ENCODE measurements around the gene IQCB1. TPM values are rescaled to one million over a fixed set of nuclear protein-coding genes. Genes with fewer than 3 reads are reported as not detected.
A peak's percentile ranks its signal among the peaks of the same experiment; 100 is the strongest.

The IQCB1 gene
- polyA plus RNA-seq, 1 donor (not counting 4 experiments of a cell fraction or from before 2014, with no cell fraction given), result 14.7 TPM

DNA sequence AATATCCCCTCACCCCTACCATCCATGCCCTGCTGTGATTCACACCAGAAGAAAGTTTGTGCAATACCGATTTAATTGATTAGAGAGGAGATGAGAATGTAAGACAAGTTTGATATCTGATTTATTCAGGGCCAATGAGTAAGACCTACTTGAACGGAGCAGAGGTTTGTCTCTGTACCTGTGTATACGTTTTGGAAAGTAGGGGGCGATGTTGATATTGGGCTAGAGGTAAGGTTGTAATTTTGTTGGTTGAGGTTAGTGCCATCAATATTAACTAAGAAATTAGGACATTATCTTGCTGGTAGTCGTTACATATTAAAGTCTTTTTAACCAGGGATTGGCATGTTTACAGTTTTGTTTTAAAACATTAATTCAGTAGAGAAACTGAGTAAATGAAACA lies 20.7 kb upstream of the IQCB1 start:
- H3K79me2 ChIP-seq (ENCODE audit: control insufficient read depth, insufficient read depth, low read length), result no peaks in the 10 kb centered on the region
- H3K4me3 ChIP-seq (ENCODE audit: control insufficient read depth in 2 of 3, extremely low read depth in 1 of 3, insufficient read depth in 2 of 3, low read depth in 1 of 3, low read length in 3 of 3), result no peak overlapping the region
- FAIRE-seq (peak; percentile 29), DNase-seq (ENCODE audit: low read depth, low spot score) (no peak)
- H3K9me1 ChIP-seq (ENCODE audit: control insufficient read depth, extremely low read depth, insufficient read depth, low read length), result no peaks in the 10 kb centered on the region
- no peak overlapping the region for H3K9ac ChIP-seq (ENCODE audit: control insufficient read depth, extremely low read depth, insufficient read depth, low read length)
- H3K9me3 ChIP-seq (ENCODE audit: control insufficient read depth, low read depth, low read length), result no peaks in the 10 kb centered on the region
- dilution Hi-C loops (cut with MboI; ENCODE audit: extremely low pct_ligation_motif_present, low sequenced_read_pairs), result no loop called here
- TF ChIP-seq EZH2 (IDR thresholded peaks at IDR 0.05; ENCODE audit: low read length), result no peak
- TF ChIP-seq CTCF (optimal IDR thresholded peaks at IDR 0.05 in 1 of 3, IDR thresholded peaks at IDR 0.05 in 1 of 3, conservative IDR thresholded peaks at IDR 0.05 in 1 of 3; ENCODE audit: extremely low read depth in 1 of 3, insufficient read depth in 2 of 3, low read length in 3 of 3), result peak; percentile 53 to 57 (median 56)
- H3K27me3 ChIP-seq (ENCODE audit: control insufficient read depth, extremely low read depth, insufficient read depth, low read length), result no peaks in the 10 kb centered on the region
- H2AFZ ChIP-seq (ENCODE audit: control insufficient read depth, low read length), result no peak overlapping the region
- H4K20me1 ChIP-seq (ENCODE audit: control insufficient read depth, extremely low read depth, insufficient read depth, low read length), result no peaks in the 10 kb centered on the region
- H3K27ac ChIP-seq (ENCODE audit: control insufficient read depth, insufficient read depth, low read length), result no peak overlapping the region
- H3K4me1 ChIP-seq (ENCODE audit: control insufficient read depth, extremely low read depth, insufficient read depth, low read length), result peaks cover 7% of the 10 kb centered on the region
- H3K4me2 ChIP-seq (ENCODE audit: control insufficient read depth, extremely low read depth, insufficient read depth, low read depth, low read length), result no peak overlapping the region
- no peaks in the 10 kb centered on the region for H3K36me3 ChIP-seq (ENCODE audit: control insufficient read depth in 2 of 2, extremely low read depth in 1 of 2, insufficient read depth in 2 of 2, low read length in 2 of 2)

- H3K79me2 ChIP-seq (ENCODE audit: control insufficient read depth, insufficient read depth, low read length), result no peaks in the 10 kb centered on the region
- H3K36me3 ChIP-seq (ENCODE audit: control insufficient read depth in 2 of 2, extremely low read depth in 1 of 2, insufficient read depth in 2 of 2, low read length in 2 of 2), result no peaks in the 10 kb centered on the region
- H3K9me3 ChIP-seq (ENCODE audit: control insufficient read depth, low read depth, low read length), result no peaks in the 10 kb centered on the region
- H3K27ac ChIP-seq (ENCODE audit: control insufficient read depth, insufficient read depth, low read length), result peak overlapping the region; percentile 23
- H2AFZ ChIP-seq (ENCODE audit: control insufficient read depth, low read length), result peak overlapping the region; percentile 87
- no peaks in the 10 kb centered on the region for H3K27me3 ChIP-seq (ENCODE audit: control insufficient read depth, extremely low read depth, insufficient read depth, low read length)
- H3K4me3 ChIP-seq (ENCODE audit: control insufficient read depth in 2 of 3, extremely low read depth in 1 of 3, insufficient read depth in 2 of 3, low read depth in 1 of 3, low read length in 3 of 3), result peak overlapping the region in 1 of 3 experiments; percentile 45
- H3K4me1 ChIP-seq (ENCODE audit: control insufficient read depth, extremely low read depth, insufficient read depth, low read length), result peaks cover 7% of the 10 kb centered on the region
- H3K4me2 ChIP-seq (ENCODE audit: control insufficient read depth, extremely low read depth, insufficient read depth, low read depth, low read length), result peak overlapping the region; percentile 74
- DNase-seq (ENCODE audit: low read depth, low spot score), result no peak
- no peaks in the 10 kb centered on the region for H3K9me1 ChIP-seq (ENCODE audit: control insufficient read depth, extremely low read depth, insufficient read depth, low read length)
- TF ChIP-seq CTCF (optimal IDR thresholded peaks at IDR 0.05 in 1 of 3, IDR thresholded peaks at IDR 0.05 in 1 of 3, conservative IDR thresholded peaks at IDR 0.05 in 1 of 3; ENCODE audit: extremely low read depth in 1 of 3, insufficient read depth in 2 of 3, low read length in 3 of 3) (no peak), EZH2 (IDR thresholded peaks at IDR 0.05; ENCODE audit: low read length) (no peak)
- H4K20me1 ChIP-seq (ENCODE audit: control insufficient read depth, extremely low read depth, insufficient read depth, low read length), result no peaks in the 10 kb centered on the region
- FAIRE-seq, result peak; percentile 49
- no peak overlapping the region for H3K9ac ChIP-seq (ENCODE audit: control insufficient read depth, extremely low read depth, insufficient read depth, low read length)
- dilution Hi-C loops (cut with MboI; ENCODE audit: extremely low pct_ligation_motif_present, low sequenced_read_pairs), result no loop called here
Measured at GRCh38 chr3:121852256-121852655, 17.4 kb upstream of the IQCB1 start.

Data from keratinocyte (primary cell).